ENCODE results near the gene MAN2B2.

MAN2B2 gene

GRCh38 chr4:6634746-6635145 lies 59.8 kb downstream of the MAN2B2 start:
- no peak for TF ChIP-seq ELF4 (IDR thresholded peaks at IDR 0.05)
- no peak for TF ChIP-seq L3MBTL2 (conservative IDR thresholded peaks at IDR 0.05)
- no peak for TF ChIP-seq SUZ12 (IDR thresholded peaks at IDR 0.05)
- TF ChIP-seq CTBP1 (IDR thresholded peaks at IDR 0.05; ENCODE audit: borderline replicate concordance), result no peak
- no peak for TF ChIP-seq SP1 (IDR thresholded peaks at IDR 0.05)
- TF ChIP-seq FOXK2 (IDR thresholded peaks at IDR 0.05), result no peak
- no peak for TF ChIP-seq HDGF (IDR thresholded peaks at IDR 0.05; ENCODE audit: borderline replicate concordance)
- TF ChIP-seq PKNOX1 (IDR thresholded peaks at IDR 0.05), result no peak
- no peak for TF ChIP-seq BHLHE40 (IDR thresholded peaks at IDR 0.05; ENCODE audit: borderline replicate concordance)
- DNase-seq (ENCODE audit: extremely low spot score), result no peak
- ChIA-PET POLR2A (interaction anchor here (0.8 to 2.3 kb wide), 3 partner anchors 12 to 72 kb away, joined by 3 to 17 read pairs (median 4); a partner anchor contains a TSS), CTCF (interaction anchor here (1.5 kb wide), 1 partner anchor 86 kb away, joined by 3 read pairs; no protein-coding TSS in a partner anchor)

DNA sequence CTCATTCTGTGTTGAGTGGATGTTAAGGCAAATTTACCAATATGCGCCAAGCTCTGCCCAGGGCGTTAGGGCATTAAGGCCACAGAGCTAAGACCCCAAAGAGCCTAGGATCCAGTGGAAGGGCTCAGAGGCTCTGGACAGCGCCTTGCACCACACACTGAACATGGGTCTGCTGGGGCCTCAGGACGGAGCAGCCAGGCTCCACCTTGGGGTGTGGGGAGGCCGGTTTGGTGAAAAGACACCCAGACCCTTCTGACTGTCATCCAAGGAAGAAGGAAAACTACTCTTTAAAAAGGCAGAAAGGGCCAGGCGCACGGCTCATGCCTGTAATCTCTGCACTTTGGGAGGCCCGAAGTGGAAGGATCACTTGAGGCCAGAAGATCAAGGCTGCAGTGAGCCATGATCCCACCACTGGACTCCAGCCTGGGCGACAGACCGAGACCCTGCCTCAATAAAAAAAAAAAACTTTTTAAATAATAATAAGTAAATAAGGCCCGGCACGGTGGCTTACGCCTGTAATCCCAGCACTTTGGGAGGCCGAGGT lies 64.2 kb downstream of the MAN2B2 start:
- POLR2A ChIA-PET, result interaction anchor here (1.1 to 2.6 kb wide), 6 partner anchors 10 to 89 kb away, joined by 3 to 14 read pairs (median 4); partner anchors contain the start of gene MAN2B2
- CTCF ChIA-PET, result interaction anchor here (1.1 kb wide), 1 partner anchor 93 kb away, joined by 3 read pairs; no protein-coding TSS in a partner anchor
- no peak for TF ChIP-seq FOXA1 (IDR thresholded peaks at IDR 0.05)
- no peak for TF ChIP-seq FOXM1 (IDR thresholded peaks at IDR 0.05; ENCODE audit: borderline replicate concordance)
- TF ChIP-seq SP1 (IDR thresholded peaks at IDR 0.05), result no peak
- no peak for TF ChIP-seq HDGF (IDR thresholded peaks at IDR 0.05; ENCODE audit: borderline replicate concordance)
- TF ChIP-seq LEF1 (IDR thresholded peaks at IDR 0.05; ENCODE audit: borderline replicate concordance), result no peak
- TF ChIP-seq FOXK2 (IDR thresholded peaks at IDR 0.05), result no peak
- DNase-seq (ENCODE audit: extremely low spot score), result no peak

DNA sequence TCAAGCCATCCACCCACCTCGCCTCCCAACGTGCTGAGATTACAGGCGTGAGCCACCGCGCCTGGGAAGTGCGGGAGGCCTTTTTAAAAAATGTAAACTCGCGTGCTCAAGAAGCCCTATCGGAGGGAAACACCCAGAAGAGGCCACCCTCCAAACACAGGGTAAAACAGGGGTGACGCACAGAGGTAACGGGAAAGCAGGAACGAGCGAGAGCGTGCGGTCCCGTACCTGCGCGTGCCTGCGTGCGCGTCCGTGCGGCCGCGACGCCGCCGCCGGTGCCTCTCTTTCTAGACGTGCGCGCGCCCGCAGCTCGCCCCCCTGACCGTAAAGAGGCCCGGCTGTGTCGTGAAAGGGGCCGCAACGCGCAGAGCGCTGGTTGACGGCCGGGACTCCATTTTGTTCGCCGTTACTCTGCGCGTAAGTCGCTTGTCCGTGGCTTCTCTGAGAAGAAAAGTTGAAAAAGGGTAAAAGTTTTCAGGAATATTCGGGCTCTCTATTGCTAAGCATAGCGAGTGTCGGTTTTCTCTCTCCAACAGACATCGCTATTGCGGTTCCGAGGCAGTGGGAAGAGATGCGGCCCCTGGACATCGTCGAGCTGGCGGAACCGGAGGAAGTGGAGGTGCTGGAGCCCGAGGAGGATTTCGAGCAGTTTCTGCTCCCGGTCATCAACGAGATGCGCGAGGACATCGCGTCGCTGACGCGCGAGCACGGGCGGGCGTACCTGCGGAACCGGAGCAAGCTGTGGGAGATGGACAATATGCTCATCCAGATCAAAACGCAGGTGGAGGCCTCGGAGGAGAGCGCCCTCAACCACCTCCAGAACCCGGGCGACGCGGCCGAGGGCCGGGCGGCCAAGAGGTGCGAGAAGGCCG lies 65.5 kb downstream of the MAN2B2 start, which contains the start of gene MRFAP1:
Gene MRFAP1, plus strand, starts transcription at position 394 of the 872 bp plus-strand sequence. Its CDS starts 178 bp downstream, at position 572.
- ChIA-PET POLR2A (interaction anchor here (0.5 to 5.8 kb wide), 33 partner anchors 9 to 268 kb away, joined by 3 to 79 read pairs (median 4); partner anchors contain the start of genes BLOC1S4, MAN2B2, MRFAP1L1 and S100P), CTCF (interaction anchor here (0.6 kb wide), 1 partner anchor 198 kb away, joined by 3 read pairs; no protein-coding TSS in a partner anchor)
- no peak for TF ChIP-seq CTBP1 (IDR thresholded peaks at IDR 0.05; ENCODE audit: borderline replicate concordance)
- TF ChIP-seq L3MBTL2 (conservative IDR thresholded peaks at IDR 0.05), result peak; percentile 97
- DNase-seq (ENCODE audit: extremely low spot score), result peak; percentile 95

GRCh38 chr4:6641164-6641970 lies 66.4 kb downstream of the MAN2B2 start:
- no peak for DNase-seq (ENCODE audit: extremely low spot score)
- TF ChIP-seq L3MBTL2 (conservative IDR thresholded peaks at IDR 0.05) (0 out of 2 replicates have a peak, but pooled peaks have one; percentile 27), NFRKB (IDR thresholded peaks at IDR 0.05) (no peak), PKNOX1 (IDR thresholded peaks at IDR 0.05) (peak; percentile 77), FOXA1 (IDR thresholded peaks at IDR 0.05) (no peak)
- ChIA-PET CTCF (no interaction called here), POLR2A (interaction anchor here (0.7 to 5.8 kb wide), 29 partner anchors 8 to 267 kb away, joined by 3 to 79 read pairs (median 5); partner anchors contain the start of genes BLOC1S4, MAN2B2, MRFAP1L1 and S100P)

DNA sequence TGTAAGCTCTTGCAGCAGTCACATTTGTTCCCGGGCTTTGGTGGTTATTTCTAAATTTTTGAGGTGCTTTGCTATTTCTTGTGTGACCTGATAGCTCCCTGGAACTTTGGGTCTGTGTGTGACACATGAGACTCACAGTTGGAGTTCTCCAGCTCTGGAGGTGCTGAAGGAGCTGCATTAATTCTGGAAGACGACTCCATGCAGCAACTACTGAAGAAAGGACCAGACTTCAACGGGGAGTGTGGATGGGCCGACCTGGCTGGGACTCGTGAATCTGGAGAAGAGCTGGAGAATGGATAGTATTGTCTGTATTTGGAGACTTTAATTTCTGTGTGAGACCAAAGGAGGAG lies 67.0 kb downstream of the MAN2B2 start:
- POLR2A ChIA-PET, result interaction anchor here (0.7 to 5.8 kb wide), 9 partner anchors 8 to 103 kb away, joined by 3 to 79 read pairs (median 5); partner anchors contain the start of genes BLOC1S4 and MRFAP1L1
- DNase-seq (ENCODE audit: extremely low spot score), result no peak
- TF ChIP-seq SUZ12 (IDR thresholded peaks at IDR 0.05) (no peak), FOXK2 (IDR thresholded peaks at IDR 0.05) (no peak), ELF4 (IDR thresholded peaks at IDR 0.05) (no peak), PKNOX1 (IDR thresholded peaks at IDR 0.05) (no peak), BHLHE40 (IDR thresholded peaks at IDR 0.05; ENCODE audit: borderline replicate concordance) (no peak), LEF1 (IDR thresholded peaks at IDR 0.05; ENCODE audit: borderline replicate concordance) (no peak), ARNT (IDR thresholded peaks at IDR 0.05) (no peak), HDGF (IDR thresholded peaks at IDR 0.05; ENCODE audit: borderline replicate concordance) (no peak), TARDBP (IDR thresholded peaks at IDR 0.05) (no peak), NFRKB (IDR thresholded peaks at IDR 0.05) (no peak), L3MBTL2 (conservative IDR thresholded peaks at IDR 0.05) (no peak), FOXA1 (IDR thresholded peaks at IDR 0.05) (no peak), FOXM1 (IDR thresholded peaks at IDR 0.05; ENCODE audit: borderline replicate concordance) (no peak), SP1 (IDR thresholded peaks at IDR 0.05) (no peak)
- CTCF ChIA-PET, result no interaction called here
